Measurements from ENCODE around the gene CABCOCO1.

Gene CABCOCO1

GRCh38 chr10:61752111-61753011 lies 89.6 kb downstream of the CABCOCO1 start:
- Histone ChIP-seq H3K27me3 (replicated peaks; ENCODE audit: control insufficient read depth, insufficient read depth, low read length) (no peaks in the 10 kb centered on the region), H3K36me3 (ENCODE audit: control insufficient read depth, insufficient read depth, low read length) (no peaks in the 10 kb centered on the region), H3K4me3 (replicated peaks; ENCODE audit: low read depth, low read length) (no peak overlapping the region)
- TF ChIP-seq CTCF (IDR thresholded peaks at IDR 0.05; ENCODE audit: insufficient read depth, low read length, poor library complexity, severe bottlenecking) = no peak
- DNase-seq (ENCODE audit: extremely low read depth, insufficient read length) = no peak

- H3K27me3 ChIP-seq (replicated peaks; ENCODE audit: control insufficient read depth, insufficient read depth, low read length) = no peaks in the 10 kb centered on the region
- no peaks in the 10 kb centered on the region for H3K36me3 ChIP-seq (ENCODE audit: control insufficient read depth, insufficient read depth, low read length)
- no peak for TF ChIP-seq CTCF (IDR thresholded peaks at IDR 0.05; ENCODE audit: insufficient read depth, low read length, poor library complexity, severe bottlenecking)
- DNase-seq (ENCODE audit: extremely low read depth, insufficient read length) = no peak
- no peak overlapping the region for H3K4me3 ChIP-seq (replicated peaks; ENCODE audit: low read depth, low read length)
Observed at GRCh38 chr10:61753453-61753852, 90.7 kb downstream of the CABCOCO1 start.

GRCh38 chr10:61754587-61755550 lies 92.1 kb downstream of the CABCOCO1 start:
- no peaks in the 10 kb centered on the region for H3K27me3 ChIP-seq (replicated peaks; ENCODE audit: control insufficient read depth, insufficient read depth, low read length)
- TF ChIP-seq CTCF (IDR thresholded peaks at IDR 0.05; ENCODE audit: insufficient read depth, low read length, poor library complexity, severe bottlenecking) = no peak
- no peaks in the 10 kb centered on the region for H3K36me3 ChIP-seq (ENCODE audit: control insufficient read depth, insufficient read depth, low read length)
- no peak overlapping the region for H3K4me3 ChIP-seq (replicated peaks; ENCODE audit: low read depth, low read length)
- DNase-seq (ENCODE audit: extremely low read depth, insufficient read length) = no peak

GRCh38 chr10:61757001-61757400 lies 94.3 kb downstream of the CABCOCO1 start:
- Histone ChIP-seq H3K36me3 (ENCODE audit: control insufficient read depth, insufficient read depth, low read length) (no peaks in the 10 kb centered on the region), H3K27me3 (replicated peaks; ENCODE audit: control insufficient read depth, insufficient read depth, low read length) (no peaks in the 10 kb centered on the region), H3K4me3 (replicated peaks; ENCODE audit: low read depth, low read length) (no peak overlapping the region)
- TF ChIP-seq CTCF (IDR thresholded peaks at IDR 0.05; ENCODE audit: insufficient read depth, low read length, poor library complexity, severe bottlenecking) = no peak
- DNase-seq (ENCODE audit: extremely low read depth, insufficient read length) = no peak

- DNase-seq (ENCODE audit: extremely low read depth, insufficient read length) = no peak
- no peak overlapping the region for H3K4me3 ChIP-seq (replicated peaks; ENCODE audit: low read depth, low read length)
- no peak for TF ChIP-seq CTCF (IDR thresholded peaks at IDR 0.05; ENCODE audit: insufficient read depth, low read length, poor library complexity, severe bottlenecking)
- H3K27me3 ChIP-seq (replicated peaks; ENCODE audit: control insufficient read depth, insufficient read depth, low read length) = no peaks in the 10 kb centered on the region
- no peaks in the 10 kb centered on the region for H3K36me3 ChIP-seq (ENCODE audit: control insufficient read depth, insufficient read depth, low read length)
Observed at GRCh38 chr10:61757525-61758397, 95.0 kb downstream of the CABCOCO1 start.

All from GM06990 (cell line).